Mammary epithelial cell (primary cell): ENCODE measurements around the gene ATG13.
"Not testable (repeated sequence)": the region's sequence is repeated elsewhere in the genome, so short reads cannot be mapped to it uniquely, and the experiment has no call there.

Source experiments
- EZH2 ChIP-seq: IDR thresholded peaks from 2 replicates; pipeline ENCODE4 v1.6.1; 2012; ENCODE audit warnings: low read length, inconsistent platforms, borderline replicate concordance
- TF ChIP-seq, protein P1 (sequence below), 2 donors: IDR thresholded peaks in 1 of 2; conservative IDR thresholded peaks in 1 of 2; 2 replicates each; pipeline ENCODE4 v1.5.1; 2011 to 2012; ENCODE audit warnings: inconsistent platforms in 2 of 2, low read length in 2 of 2, mild to moderate bottlenecking in 2 of 2, control low read depth in 1 of 2, low read depth in 1 of 2; ENCODE audit not compliant: insufficient read depth in 1 of 2; ENCODE audit errors: extremely low read depth in 1 of 2

DNA sequence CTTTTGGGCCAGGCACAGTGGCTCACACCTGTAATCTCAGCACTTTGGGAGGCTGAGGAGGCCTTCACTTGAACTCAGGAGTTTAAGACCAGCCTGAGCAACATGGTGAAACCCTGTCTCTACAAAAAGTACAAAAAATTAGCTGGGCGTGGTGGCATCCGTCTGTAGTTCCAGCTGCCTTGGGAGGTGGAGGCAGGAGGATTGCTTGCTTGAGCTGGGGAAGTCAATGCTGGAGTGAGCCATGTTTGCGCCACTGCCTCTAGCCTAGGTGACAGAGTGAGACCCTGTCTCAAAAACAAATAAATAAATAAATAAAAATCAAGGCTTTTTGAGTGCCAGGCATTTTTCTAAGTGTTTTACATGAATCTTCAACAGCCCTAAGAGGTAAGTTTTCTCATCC lies 53.2 kb downstream of the ATG13 start:
- TF ChIP-seq, protein P1, sequence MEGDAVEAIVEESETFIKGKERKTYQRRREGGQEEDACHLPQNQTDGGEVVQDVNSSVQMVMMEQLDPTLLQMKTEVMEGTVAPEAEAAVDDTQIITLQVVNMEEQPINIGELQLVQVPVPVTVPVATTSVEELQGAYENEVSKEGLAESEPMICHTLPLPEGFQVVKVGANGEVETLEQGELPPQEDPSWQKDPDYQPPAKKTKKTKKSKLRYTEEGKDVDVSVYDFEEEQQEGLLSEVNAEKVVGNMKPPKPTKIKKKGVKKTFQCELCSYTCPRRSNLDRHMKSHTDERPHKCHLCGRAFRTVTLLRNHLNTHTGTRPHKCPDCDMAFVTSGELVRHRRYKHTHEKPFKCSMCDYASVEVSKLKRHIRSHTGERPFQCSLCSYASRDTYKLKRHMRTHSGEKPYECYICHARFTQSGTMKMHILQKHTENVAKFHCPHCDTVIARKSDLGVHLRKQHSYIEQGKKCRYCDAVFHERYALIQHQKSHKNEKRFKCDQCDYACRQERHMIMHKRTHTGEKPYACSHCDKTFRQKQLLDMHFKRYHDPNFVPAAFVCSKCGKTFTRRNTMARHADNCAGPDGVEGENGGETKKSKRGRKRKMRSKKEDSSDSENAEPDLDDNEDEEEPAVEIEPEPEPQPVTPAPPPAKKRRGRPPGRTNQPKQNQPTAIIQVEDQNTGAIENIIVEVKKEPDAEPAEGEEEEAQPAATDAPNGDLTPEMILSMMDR (conservative IDR thresholded peaks at IDR 0.05 in 1 of 2, IDR thresholded peaks at IDR 0.05 in 1 of 2; ENCODE audit: extremely low read depth in 1 of 2, insufficient read depth in 1 of 2, low read depth in 1 of 2, low read length in 2 of 2) = not testable (repeated sequence)
- not testable (repeated sequence) for TF ChIP-seq EZH2
